A204.1 (cell line): ENCODE data around the gene ANXA2R.
A peak's percentile ranks its signal among the peaks of the same experiment; 100 is the strongest.

Source experiments
- FAIRE-seq: peaks from 2 replicates; lab custom pipeline; 2012; peaks lifted over from hg19 to GRCh38; lab: Jason Lieb, UNC

Gene ANXA2R

DNA sequence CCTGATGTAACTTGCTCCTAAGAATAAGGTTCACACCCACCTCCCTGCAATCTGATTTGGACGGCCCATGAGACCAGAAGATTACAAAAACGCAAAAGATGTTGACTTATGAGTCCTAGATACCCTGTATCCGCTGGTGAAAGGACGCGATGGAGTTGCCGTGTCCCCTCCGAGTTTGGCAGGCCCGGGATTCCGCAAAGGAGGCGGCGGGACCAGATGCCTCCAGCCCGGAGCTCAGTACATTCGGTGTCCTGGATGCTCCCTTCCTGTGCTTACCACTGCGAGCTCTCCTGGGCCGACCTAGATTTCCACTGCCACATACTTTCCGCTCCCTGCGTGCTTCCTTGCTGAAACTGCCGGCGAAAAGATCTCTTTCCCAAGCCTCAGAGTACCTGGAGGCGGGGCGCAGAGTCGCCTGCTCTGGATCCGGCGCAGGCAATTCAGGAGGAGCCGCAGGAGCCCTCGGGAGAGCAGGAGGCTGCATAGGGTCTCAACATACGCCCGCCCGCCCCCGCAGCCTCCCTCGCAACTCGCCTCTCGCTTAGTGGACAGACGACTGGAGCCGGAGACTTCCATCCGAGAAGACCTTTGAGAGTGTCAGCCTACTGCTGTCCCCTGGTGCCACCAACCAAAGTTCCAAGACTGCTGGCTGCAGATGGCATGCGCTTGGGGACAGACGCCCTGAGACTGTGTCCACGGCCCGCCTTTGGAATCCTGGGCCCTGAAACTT, 39.8 kb downstream of the ANXA2R start:
- no peak for FAIRE-seq

DNA sequence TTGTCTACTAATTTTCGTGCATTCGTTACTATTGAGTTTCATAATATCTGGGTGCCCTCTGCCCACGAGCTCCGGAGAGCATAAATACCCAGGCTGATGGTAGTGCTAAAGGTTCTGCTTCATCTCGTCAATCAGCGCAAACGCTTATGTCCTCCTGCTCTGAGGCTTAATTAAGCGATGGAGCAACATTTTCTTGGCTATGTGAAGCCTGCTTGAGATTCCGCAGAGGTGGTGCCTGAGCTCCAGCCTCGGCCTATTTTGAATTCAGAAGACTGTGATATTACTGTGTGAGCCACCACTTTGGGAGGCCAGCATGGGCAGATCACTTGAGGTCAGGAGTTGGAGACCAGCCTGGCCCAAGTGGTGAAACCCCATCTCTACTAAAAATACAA, 44.8 kb downstream of the ANXA2R start:
- FAIRE-seq, result no peak

DNA sequence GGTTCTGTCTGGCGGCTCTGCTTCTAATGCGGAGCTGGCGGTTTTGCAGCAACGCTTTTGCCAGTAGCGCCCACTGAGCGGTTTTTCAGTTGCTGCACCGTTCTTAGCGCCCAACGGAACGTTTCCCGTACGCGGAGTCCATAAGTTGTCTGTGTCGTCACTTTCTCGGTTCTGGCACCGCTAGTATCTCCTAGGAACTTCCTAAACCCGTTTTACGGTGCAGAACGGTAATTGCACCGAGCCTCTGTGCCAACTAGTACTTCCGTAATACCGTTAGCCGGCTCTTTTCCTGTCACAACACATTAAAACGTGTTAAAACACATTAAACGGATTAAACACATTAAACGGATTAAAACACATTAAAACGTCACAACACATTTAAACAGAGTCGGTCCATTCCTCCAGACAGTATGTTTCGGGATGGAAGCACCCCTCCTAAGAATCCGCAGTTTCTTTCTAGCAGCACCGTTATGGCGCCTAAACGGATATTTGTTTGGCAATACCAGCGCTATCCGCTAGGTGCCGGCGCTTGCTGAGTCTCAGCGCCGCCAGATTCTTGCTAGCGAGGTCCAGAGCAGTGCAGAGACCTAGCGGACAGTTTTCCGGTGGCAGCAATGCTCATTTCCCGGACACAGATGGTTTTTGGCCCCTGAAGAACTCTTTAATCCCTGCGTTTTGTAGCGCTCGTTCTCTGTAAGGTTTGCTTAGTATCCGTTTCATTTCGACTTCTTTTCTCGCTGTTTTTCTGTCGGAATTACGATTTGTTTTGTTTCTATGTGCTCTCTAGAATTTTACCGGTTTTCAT, 45.4 kb downstream of the ANXA2R start:
- peak; percentile 84 for FAIRE-seq

GRCh38 chr5:42994246-42994554, 45.9 kb downstream of the ANXA2R start:
- FAIRE-seq, result no peak

DNA sequence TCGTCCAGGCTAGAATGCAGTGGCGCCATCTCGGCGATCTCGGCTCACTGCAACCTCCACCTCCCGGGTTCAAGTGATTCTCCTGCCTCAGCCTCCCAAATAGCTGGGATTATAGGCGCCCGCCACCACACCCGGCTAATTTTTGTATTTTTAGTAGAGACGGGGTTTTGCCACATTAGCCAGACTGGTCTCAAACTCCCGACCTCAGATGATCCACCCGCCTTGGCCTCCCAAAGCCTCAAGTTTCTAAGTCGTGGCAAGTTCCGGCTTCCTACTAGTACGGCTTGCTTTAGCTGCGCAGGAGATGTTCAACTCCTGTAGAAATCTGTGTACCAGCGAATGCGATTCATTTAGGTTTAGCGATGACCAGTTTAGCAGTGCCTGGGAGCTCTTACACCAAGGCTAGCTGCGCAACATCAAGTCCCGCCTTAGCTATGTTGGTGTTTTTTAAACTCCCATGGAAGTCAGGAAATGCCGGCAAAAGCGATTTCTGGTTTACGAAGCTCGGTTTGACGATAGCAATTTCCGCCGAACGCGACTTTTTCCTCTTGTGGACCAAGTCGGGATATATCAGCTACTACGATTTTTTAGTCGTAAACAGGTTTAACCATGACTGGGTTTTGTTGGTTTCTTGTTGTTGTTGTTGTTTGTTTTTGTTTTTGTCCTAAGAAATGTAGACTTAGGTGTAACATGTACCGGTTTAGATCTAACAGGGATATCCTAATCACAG, 46.4 kb downstream of the ANXA2R start:
- no peak for FAIRE-seq

DNA sequence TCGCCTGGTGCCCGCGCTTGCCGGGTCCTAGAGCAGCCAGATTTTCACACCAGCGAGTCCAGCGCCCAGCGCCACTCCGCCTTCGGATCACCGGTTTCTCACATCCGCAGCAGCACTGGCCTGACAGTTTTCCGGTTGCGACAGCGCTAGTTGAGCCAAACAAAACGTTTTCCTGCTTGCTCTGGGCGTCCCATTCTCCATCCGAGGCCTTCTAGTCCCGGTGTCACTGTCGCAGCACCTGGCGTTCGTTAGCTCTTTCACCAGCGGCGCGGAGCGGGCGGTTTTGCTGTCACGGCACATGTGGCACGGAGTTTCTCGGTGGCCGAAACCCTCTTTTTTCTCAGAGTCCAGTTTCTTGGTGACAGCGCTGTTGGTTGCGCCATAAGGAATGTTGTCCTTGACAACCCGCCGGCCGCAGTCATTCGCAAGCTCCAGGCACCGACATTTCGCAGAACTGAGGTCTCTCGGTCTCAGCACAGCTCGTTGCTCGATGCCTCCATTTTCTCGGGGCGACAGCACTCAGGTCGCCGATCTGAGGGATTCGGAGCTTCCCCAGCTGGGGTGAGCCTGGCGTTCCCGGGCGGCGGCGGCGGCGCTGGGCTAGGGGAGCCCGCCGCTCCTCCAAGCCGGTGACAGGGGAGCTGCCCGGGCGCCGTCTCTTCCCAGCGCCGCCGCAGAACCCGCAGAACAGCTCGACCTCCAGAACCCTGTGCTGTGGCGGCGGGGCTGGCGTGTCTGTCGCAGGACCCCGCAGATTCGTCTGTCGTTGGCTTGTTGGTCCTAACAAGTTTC, 47.8 kb downstream of the ANXA2R start:
- FAIRE-seq, result no peak

DNA sequence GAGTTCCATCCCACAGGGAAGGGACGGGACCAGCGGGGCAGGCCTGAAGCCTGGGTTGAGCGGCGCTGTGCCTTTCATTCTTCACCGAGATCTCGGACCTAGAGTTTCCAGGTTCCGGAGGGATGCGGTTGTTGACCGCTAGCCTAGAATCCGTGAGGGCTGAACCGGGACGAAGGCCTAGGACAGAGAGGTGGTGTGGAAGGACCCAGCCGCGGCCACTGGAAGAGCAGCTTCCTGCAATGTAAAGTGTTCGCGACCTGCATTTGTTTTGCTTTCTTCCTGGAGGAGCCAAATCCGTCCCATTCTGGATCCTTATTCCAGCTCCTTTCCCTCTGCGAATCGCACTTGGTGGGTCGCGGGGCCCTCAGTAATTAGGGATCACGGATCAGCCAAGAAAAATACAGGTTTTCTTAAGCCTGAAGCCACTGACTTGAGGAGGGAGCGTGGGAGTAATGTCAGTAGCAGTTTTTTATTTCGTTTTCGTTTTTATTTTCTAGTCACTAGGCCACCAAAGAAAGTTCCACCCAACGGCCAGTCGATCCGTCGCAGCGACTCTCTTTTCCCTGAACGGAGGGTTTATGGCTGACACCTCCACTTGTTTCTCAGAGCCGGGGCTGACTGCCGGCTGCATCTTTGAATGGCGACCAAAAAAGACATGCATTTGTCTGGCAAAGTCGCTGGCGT, 48.6 kb downstream of the ANXA2R start:
- FAIRE-seq, result no peak

- no peak for FAIRE-seq
Measured at GRCh38 chr5:42990892-42991291, 49.2 kb downstream of the ANXA2R start.
